Heart right ventricle (tissue), 16 donors: ENCODE measurements around the gene MGAT5. TPM values are rescaled to one million over a fixed set of nuclear protein-coding genes. Genes with fewer than 3 reads are reported as not detected.

Source experiments
- ATAC-seq, 8 donors: fragments of 200-7000 bp; cut with Tn5 transposase; one replicate each; pipeline ENCODE4 v1.9.1; 2020; ENCODE audit warnings: mild to moderate bottlenecking in 8 of 8, moderate library complexity in 8 of 8, moderate number of reproducible peaks in 1 of 8
- DNase-seq, 2 donors: peaks; one replicate each; pipeline ENCODE4 v3.0.0-alpha.2; 2020
- H3K27ac ChIP-seq, 10 donors: fragments of 200-600 bp; sonication (generic) in 2 of 10; one replicate each; pipeline versions ENCODE4 v1.5.0 to v1.8.0; 2020 to 2022; ENCODE audit warnings: mild to moderate bottlenecking in 3 of 10
- H3K27me3 ChIP-seq, 7 donors: fragments of 200-600 bp; one replicate each; pipeline ENCODE4 v1.8.0; 2021 to 2022; ENCODE audit warnings: mild to moderate bottlenecking in 2 of 7
- H3K36me3 ChIP-seq, 9 donors: fragments of 200-600 bp; sonication (generic) in 1 of 9; one replicate each; pipeline versions ENCODE4 v1.5.0 to v1.8.0; 2020 to 2022; ENCODE audit warnings: mild to moderate bottlenecking in 2 of 9
- H3K4me1 ChIP-seq, 9 donors: fragments of 200-600 bp; sonication (generic) in 1 of 9; one replicate each; pipeline versions ENCODE4 v1.5.0 to v1.8.0; 2020 to 2022; ENCODE audit warnings: mild to moderate bottlenecking in 4 of 9
- H3K4me3 ChIP-seq, 10 donors: fragments of 200-600 bp; sonication (generic) in 2 of 10; one replicate each; pipeline versions ENCODE4 v1.5.0 to v1.8.0; 2020 to 2022; ENCODE audit warnings: mild to moderate bottlenecking in 7 of 10, moderate library complexity in 2 of 10
- H3K9me3 ChIP-seq, 11 donors: fragments of 200-600 bp in 10 of 11; sonication (generic) in 2 of 11; one replicate each; pipeline versions ENCODE4 v1.5.0 to v1.8.0; 2013 to 2022; ENCODE audit warnings: mild to moderate bottlenecking in 2 of 11, control low read depth in 1 of 11, moderate library complexity in 1 of 11
- CTCF ChIP-seq, 9 donors: fragments of 200-600 bp; sonication (generic) in 2 of 9; IDR thresholded peaks; one replicate each; pipeline versions ENCODE4 v1.5.0 to v1.8.0; 2021 to 2022; ENCODE audit warnings: antibody characterized with exemption in 9 of 9, mild to moderate bottlenecking in 5 of 9, moderate library complexity in 1 of 9
- WGBS, 2 donors: extraction: QIAGEN DNeasy Blood & Tissue Kit; methylation state at CpG; one replicate each; pipeline ENCODE4 v1.1.7; 2013; ENCODE audit warnings: inconsistent platforms in 1 of 2; 5-methylcytosine and 5-hydroxymethylcytosine counted together
- intact Hi-C, 10 donors: fragments of 100-400 bp; cut with DNase I; formaldehyde crosslinking; loops; one replicate each; pipeline versions ENCODE4 v1.11.1 to v1.14.2; 2022
- polyA plus RNA-seq, 2 donors: library from polyadenylated mRNA; stranded (reverse); fragments of 200-250 nt; gene quantifications; one replicate each; pipeline ENCODE4 v1.2.3, GENCODE V29; 2013
- total RNA-seq, 10 donors: library from RNA; stranded (reverse); fragmentation: NEBNext Ultra II Directional in 3 of 10; extraction: Animal tissue kit (Norgen Biotek cat#: 25700) in 3 of 10; gene quantifications; one replicate each; pipeline versions ENCODE4 v1.2.1 to v1.2.4, GENCODE V29; 2021 to 2023
- donor health status: Arrhythmogenic right ventricular cardiomyopathy.
- donor health status: ischemic (EF 13 %, LVEDD 7.1; RV severe dilation, severe dysfunction).
- donor health status: healthy with polysubstance abuse.
- donor health status: DM: no; HTN: yes; CAD: no.
- donor health status: DM: no; HTN: no; CAD: no.
- donor health status: ischemic (EF 25% LVEDD 6.9; RV normal size, moderate dysfunction).
- donor health status: ischemic (EF 25% LVEDD 5.7; RV mildly dilated, moderate dysfunction).
- donor health status: healthy.
- donor health status: DM: yes; HTN: yes; CAD: no.
- donor health status: Ischemic cardiomyopathy.
- donor health status: ischemic (EF 35%, LVEDD 5.7; RV mildly dilated, moderate dysfunction).
- donor health status: nonischemic (EF 11% LVEDD 7.7; RV severe dilation, severe dysfunction).
- donor health status: DM: yes; HTN: yes; CAD: no.
- donor health status: PGD.
- donor health status: ischemic (EF 29% LVEDD 5.4; RV normal size, mild dysfunction).
- donor health status: nonischemic (EF 23%, LVEDD 6.1; RV moderate dilation, normal function).

MGAT5 gene
- total and polyA plus RNA-seq, 12 donors, result 6.4 to 111 (median 92.2) TPM

GRCh38 chr2:134288814-134289213, 34.9 kb downstream of the MGAT5 start:
- Histone ChIP-seq H3K36me3 (no peaks in the 10 kb centered on the region), H3K27me3 (no peaks in the 10 kb centered on the region), H3K27ac (peak overlapping the region in 1 of 10 donors; percentile 28), H3K4me3 (no peak overlapping the region), H3K4me1 (peaks cover 0 to 77% (median 31%) of the 10 kb centered on the region in 9 donors), H3K9me3 (no peaks in the 10 kb centered on the region)
- no peak for TF ChIP-seq CTCF (IDR thresholded peaks at IDR 0.05)
- ATAC-seq (peak in 2 of 8 donors; percentile 17 to 31), DNase-seq (no peak)
- intact Hi-C loops, result no loop called here
- 95 to 96% methylated on average over 3 of the region's 3 CpGs for WGBS, 2 donors

- 92 to 98% methylated on average over 6 of the region's 6 CpGs for WGBS, 2 donors
- ATAC-seq, result peak in 3 of 8 donors; percentile 18 to 54 (median 32)
- Histone ChIP-seq H3K27ac (peak overlapping the region in 1 of 10 donors; percentile 28), H3K4me1 (peaks cover 0 to 79% (median 35%) of the 10 kb centered on the region in 9 donors), H3K27me3 (no peaks in the 10 kb centered on the region), H3K4me3 (no peak overlapping the region), H3K36me3 (no peaks in the 10 kb centered on the region), H3K9me3 (no peaks in the 10 kb centered on the region)
- no peak for DNase-seq
- TF ChIP-seq CTCF (IDR thresholded peaks at IDR 0.05), result no peak
- intact Hi-C loops, result no loop called here
Measured at GRCh38 chr2:134289225-134289624, 35.4 kb downstream of the MGAT5 start.

GRCh38 chr2:134290358-134290757, 36.5 kb downstream of the MGAT5 start:
- no peak overlapping the region for H3K4me3 ChIP-seq
- no peaks in the 10 kb centered on the region for H3K9me3 ChIP-seq
- no peaks in the 10 kb centered on the region for H3K27me3 ChIP-seq
- intact Hi-C loops, result no loop called here
- peaks cover 0 to 87% (median 44%) of the 10 kb centered on the region in 9 donors for H3K4me1 ChIP-seq
- H3K36me3 ChIP-seq, result no peaks in the 10 kb centered on the region
- ATAC-seq (no peak), DNase-seq (no peak)
- no peak for TF ChIP-seq CTCF (IDR thresholded peaks at IDR 0.05)
- peak overlapping the region in 1 of 10 donors; percentile 28 for H3K27ac ChIP-seq

- H3K9me3 ChIP-seq, result no peaks in the 10 kb centered on the region
- H3K36me3 ChIP-seq, result no peaks in the 10 kb centered on the region
- H3K27ac ChIP-seq, result peak overlapping the region in 1 of 10 donors; percentile 80
- H3K4me3 ChIP-seq, result no peak overlapping the region
- no peaks in the 10 kb centered on the region for H3K27me3 ChIP-seq
- ATAC-seq (peak in 1 of 8 donors; percentile 22), DNase-seq (no peak)
- peaks cover 0 to 91% (median 55%) of the 10 kb centered on the region in 9 donors for H3K4me1 ChIP-seq
- TF ChIP-seq CTCF (IDR thresholded peaks at IDR 0.05), result no peak
- intact Hi-C loops, result no loop called here
- WGBS, 2 donors, result 83 to 88% methylated on average over 3 of the region's 3 CpGs
Measured at GRCh38 chr2:134292514-134292913, 38.6 kb downstream of the MGAT5 start.
